Transverse colon (tissue), 4 donors: ENCODE data around the gene TRPV3.

ENCODE experiments used
- POLR2AphosphoS5 ChIP-seq, 3 donors: sonication (generic); formaldehyde crosslinking; IDR thresholded peaks; one replicate each; pipeline ENCODE4 v1.6.1; 2016; ENCODE audit warnings: antibody characterized with exemption in 3 of 3
- TF ChIP-seq, protein P1 (sequence below), 5 experiments: fragments of 200-600 bp in 3 of 5; fragments of 450-650 bp in 2 of 5; sonication (generic) in 3 of 5; IDR thresholded peaks; 1 replicate in 2 of 5; 2 replicates in 3 of 5; pipeline ENCODE4 v1.5.1; 2016 to 2017; ENCODE audit warnings: antibody characterized with exemption in 5 of 5, inconsistent platforms in 3 of 5, mild to moderate bottlenecking in 2 of 5, moderate library complexity in 1 of 5

DNA sequence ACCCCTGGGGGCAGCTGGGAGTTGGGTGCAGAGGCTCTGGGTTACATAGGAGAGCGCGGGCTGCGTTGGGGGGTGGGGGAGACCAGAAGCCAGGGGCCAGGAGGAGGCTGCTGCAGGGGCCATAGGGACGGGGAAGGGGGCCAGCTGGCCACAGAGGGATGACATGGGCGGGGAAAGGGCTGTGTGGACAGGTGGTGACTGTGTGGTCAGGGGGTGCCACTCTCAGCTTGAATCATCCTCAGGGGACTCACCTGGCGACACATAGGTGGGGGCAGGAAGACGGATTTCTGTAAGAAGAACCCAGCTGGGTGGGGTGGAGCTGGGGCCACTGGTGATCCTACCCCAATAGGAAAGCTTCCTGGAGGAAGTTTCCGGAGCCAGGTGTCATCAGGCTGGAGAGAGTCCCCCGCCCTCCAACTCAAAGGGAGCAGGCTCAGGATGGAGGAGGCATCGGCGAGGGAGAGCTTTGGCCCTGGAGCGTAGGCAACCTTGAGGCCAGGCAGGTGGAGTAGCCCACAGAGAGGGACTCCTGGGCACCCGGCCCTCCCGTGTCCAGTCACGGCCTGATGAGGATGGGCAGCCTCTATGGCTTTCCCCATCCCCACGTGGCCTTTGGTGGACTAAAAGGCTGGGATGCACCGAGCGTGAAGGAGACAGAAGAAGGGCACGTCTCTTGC lies 1.2 kb downstream of the TRPV3 start:
- TF ChIP-seq, protein P1, sequence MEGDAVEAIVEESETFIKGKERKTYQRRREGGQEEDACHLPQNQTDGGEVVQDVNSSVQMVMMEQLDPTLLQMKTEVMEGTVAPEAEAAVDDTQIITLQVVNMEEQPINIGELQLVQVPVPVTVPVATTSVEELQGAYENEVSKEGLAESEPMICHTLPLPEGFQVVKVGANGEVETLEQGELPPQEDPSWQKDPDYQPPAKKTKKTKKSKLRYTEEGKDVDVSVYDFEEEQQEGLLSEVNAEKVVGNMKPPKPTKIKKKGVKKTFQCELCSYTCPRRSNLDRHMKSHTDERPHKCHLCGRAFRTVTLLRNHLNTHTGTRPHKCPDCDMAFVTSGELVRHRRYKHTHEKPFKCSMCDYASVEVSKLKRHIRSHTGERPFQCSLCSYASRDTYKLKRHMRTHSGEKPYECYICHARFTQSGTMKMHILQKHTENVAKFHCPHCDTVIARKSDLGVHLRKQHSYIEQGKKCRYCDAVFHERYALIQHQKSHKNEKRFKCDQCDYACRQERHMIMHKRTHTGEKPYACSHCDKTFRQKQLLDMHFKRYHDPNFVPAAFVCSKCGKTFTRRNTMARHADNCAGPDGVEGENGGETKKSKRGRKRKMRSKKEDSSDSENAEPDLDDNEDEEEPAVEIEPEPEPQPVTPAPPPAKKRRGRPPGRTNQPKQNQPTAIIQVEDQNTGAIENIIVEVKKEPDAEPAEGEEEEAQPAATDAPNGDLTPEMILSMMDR (IDR thresholded peaks at IDR 0.05), result no peak
- no peak for TF ChIP-seq POLR2AphosphoS5 (IDR thresholded peaks at IDR 0.05)
